Neural cell (in vitro differentiated cells): ENCODE measurements around the gene LRRC18.

Experiments used
- CTCF ChIP-seq: fragments of 450-650 bp; IDR thresholded peaks from 2 replicates; pipeline ENCODE4 v1.5.1; 2014; ENCODE audit warnings: antibody characterized with exemption, mild to moderate bottlenecking, moderate library complexity; ENCODE audit not compliant: poor library complexity, severe bottlenecking
- EP300 ChIP-seq: fragments of 450-650 bp; conservative IDR thresholded peaks from 2 replicates; pipeline ENCODE4 v1.6.1; 2014; ENCODE audit warnings: antibody characterized with exemption, mild to moderate bottlenecking, moderate library complexity; ENCODE audit not compliant: poor library complexity, severe bottlenecking
- EZH2 ChIP-seq: fragments of 200-600, 300-800 bp; shearing (Covaris generic), sonication (generic); IDR thresholded peaks from 2 replicates; pipeline ENCODE4 v1.6.1; 2014; ENCODE audit warnings: antibody characterized with exemption, low read length, borderline replicate concordance, mild to moderate bottlenecking; ENCODE audit not compliant: insufficient read depth, poor library complexity, severe bottlenecking
- MXI1 ChIP-seq: fragments of 450-650 bp; conservative IDR thresholded peaks from 2 replicates; pipeline ENCODE4 v1.6.1; 2014; ENCODE audit warnings: antibody characterized with exemption, mild to moderate bottlenecking; ENCODE audit not compliant: poor library complexity, severe bottlenecking
- POLR2AphosphoS5 ChIP-seq: IDR thresholded peaks from 2 replicates; pipeline ENCODE4 v1.6.1; 2012

GRCh38 chr10:48904861-48905260, 34.8 kb downstream of the LRRC18 start:
- TF ChIP-seq CTCF (no peak), MXI1 (no peak), EZH2 (no peak), EP300 (no peak), POLR2AphosphoS5 (no peak)
